Muscle of leg (tissue), 11 donors: ENCODE results near the gene MAP2K1. TPM values are rescaled to one million over a fixed set of nuclear protein-coding genes. Genes with fewer than 3 reads are reported as not detected.
A peak's percentile ranks its signal among the peaks of the same experiment; 100 is the strongest.
"Not testable (repeated sequence)": the region's sequence is repeated elsewhere in the genome, so short reads cannot be mapped to it uniquely, and the experiment has no call there.

Experiments used
- DNase-seq: peaks from one replicate; pipeline ENCODE4 v3.0.0; 2013
- H3K27ac ChIP-seq: one replicate; pipeline ENCODE4 v1.5.1; 2013; ENCODE audit warnings: mild to moderate bottlenecking, low read length, control low read depth
- H3K27me3 ChIP-seq: one replicate; pipeline ENCODE4 v1.6.1; 2013; ENCODE audit warnings: low read length; ENCODE audit not compliant: control insufficient read depth, insufficient read depth
- H3K36me3 ChIP-seq: one replicate; pipeline ENCODE4 v1.6.1; 2013; ENCODE audit warnings: low read length; ENCODE audit not compliant: control insufficient read depth, insufficient read depth
- H3K4me1 ChIP-seq: one replicate; pipeline ENCODE4 v1.6.1; 2013; ENCODE audit warnings: low read length; ENCODE audit not compliant: control insufficient read depth, insufficient read depth
- H3K4me3 ChIP-seq: one replicate; pipeline ENCODE4 v1.5.1; 2013; ENCODE audit warnings: low read length, control low read depth
- H3K9me3 ChIP-seq: replicated peaks from 2 replicates; pipeline ENCODE4 v1.6.1; 2013; ENCODE audit warnings: low read depth, low read length; ENCODE audit not compliant: control insufficient read depth
- WGBS: methylation state at CpG from one replicate; pipeline ENCODE4 v1.1.5; 2013; ENCODE audit warnings: missing lambda C conversion rate; ENCODE audit not compliant: insufficient coverage; 5-methylcytosine and 5-hydroxymethylcytosine counted together
- polyA plus RNA-seq, 8 donors: library from polyadenylated mRNA; unstranded; fragments of 120-200 nt; gene quantifications; one replicate each; pipeline versions ENCODE4 v1.2.1 to v1.2.3, GENCODE V29; 2013; ENCODE audit warnings: inconsistent platforms in 1 of 8, low replicate concordance in 1 of 8; ENCODE audit not compliant: insufficient read length in 8 of 8, insufficient read depth in 1 of 8
- total RNA-seq: library from RNA; stranded (reverse); fragments of 120-200 nt; gene quantifications from one replicate; pipeline ENCODE4 v1.2.4, GENCODE V29; 2013

Gene MAP2K1
- total and polyA plus RNA-seq, 9 donors: 50.4 to 138 (median 118) TPM

- not testable (repeated sequence) for H3K36me3 ChIP-seq, H3K9me3 ChIP-seq, H3K4me1 ChIP-seq, H3K27ac ChIP-seq, H3K27me3 ChIP-seq, DNase-seq, H3K4me3 ChIP-seq
- WGBS: 60% methylated on average over 1 of the region's 11 CpGs
These were observed 80.7 kb downstream of the MAP2K1 start for GRCh38 chr15:66467162-66468040.

GRCh38 chr15:66470825-66471224, 84.1 kb downstream of the MAP2K1 start:
- not testable (repeated sequence) for H3K9me3 ChIP-seq, DNase-seq, H3K4me3 ChIP-seq, H3K27me3 ChIP-seq, H3K36me3 ChIP-seq, H3K27ac ChIP-seq
- WGBS: 29% methylated on average over 2 of the region's 4 CpGs
- H3K4me1 ChIP-seq: peaks cover 15% of the 10 kb centered on the region

- peak overlapping the region; percentile 23 for H3K27ac ChIP-seq
- no peaks in the 10 kb centered on the region for H3K27me3 ChIP-seq
- H3K9me3 ChIP-seq: no peaks in the 10 kb centered on the region
- peaks cover 15% of the 10 kb centered on the region for H3K4me1 ChIP-seq
- WGBS: 51% methylated on average over 2 of the region's 8 CpGs
- no peak overlapping the region for H3K4me3 ChIP-seq
- peaks cover 10% of the 10 kb centered on the region for H3K36me3 ChIP-seq
- DNase-seq: peak; percentile 30
These were observed 85.7 kb downstream of the MAP2K1 start for GRCh38 chr15:66472176-66472999.

GRCh38 chr15:66474135-66474534, 87.4 kb downstream of the MAP2K1 start:
- 0% methylated on average over 1 of the region's 2 CpGs for WGBS
- H3K27ac ChIP-seq: no peak overlapping the region

GRCh38 chr15:66474963-66475362, 88.3 kb downstream of the MAP2K1 start:
- Histone ChIP-seq H3K9me3 (no peaks in the 10 kb centered on the region), H3K27me3 (no peaks in the 10 kb centered on the region), H3K4me3 (no peak overlapping the region), H3K4me1 (peaks cover 15% of the 10 kb centered on the region), H3K27ac (no peak overlapping the region), H3K36me3 (peaks cover 10% of the 10 kb centered on the region)
- DNase-seq: no peak
- WGBS: no CpG with 5 or more reads among the region's 3 CpGs

More at GRCh38 chr15:66474135-66474534, 87.4 kb downstream of the MAP2K1 start:
- no peak overlapping the region for H3K4me3 ChIP-seq
- no peak for DNase-seq
- no peaks in the 10 kb centered on the region for H3K9me3 ChIP-seq
- peaks cover 10% of the 10 kb centered on the region for H3K36me3 ChIP-seq
- peaks cover 15% of the 10 kb centered on the region for H3K4me1 ChIP-seq
- H3K27me3 ChIP-seq: no peaks in the 10 kb centered on the region

GRCh38 chr15:66476535-66476934, 89.8 kb downstream of the MAP2K1 start:
- Histone ChIP-seq H3K4me3 (no peak overlapping the region), H3K27ac (no peak overlapping the region), H3K4me1 (peaks cover 15% of the 10 kb centered on the region), H3K9me3 (no peaks in the 10 kb centered on the region), H3K27me3 (no peaks in the 10 kb centered on the region), H3K36me3 (peaks cover 17% of the 10 kb centered on the region)
- DNase-seq: no peak
- 84% methylated on average over 4 of the region's 4 CpGs for WGBS

- peaks cover 15% of the 10 kb centered on the region for H3K4me1 ChIP-seq
- no peak overlapping the region for H3K27ac ChIP-seq
- no peaks in the 10 kb centered on the region for H3K27me3 ChIP-seq
- H3K4me3 ChIP-seq: no peak overlapping the region
- WGBS: 100% methylated on average over 1 of the region's 2 CpGs
- no peak for DNase-seq
- H3K36me3 ChIP-seq: peaks cover 21% of the 10 kb centered on the region
- H3K9me3 ChIP-seq: no peaks in the 10 kb centered on the region
These were observed 90.3 kb downstream of the MAP2K1 start for GRCh38 chr15:66477011-66477410.

GRCh38 chr15:66480267-66480666, 93.6 kb downstream of the MAP2K1 start:
- Histone ChIP-seq H3K4me3 (no peak overlapping the region), H3K27ac (no peak overlapping the region), H3K27me3 (no peaks in the 10 kb centered on the region), H3K36me3 (peaks cover 37% of the 10 kb centered on the region), H3K4me1 (peaks cover 3% of the 10 kb centered on the region), H3K9me3 (no peaks in the 10 kb centered on the region)
- 100% methylated on average over 1 of the region's 6 CpGs for WGBS
- no peak for DNase-seq

- DNase-seq: no peak
- Histone ChIP-seq H3K4me3 (no peak overlapping the region), H3K27me3 (no peaks in the 10 kb centered on the region), H3K9me3 (no peaks in the 10 kb centered on the region), H3K4me1 (peaks cover 3% of the 10 kb centered on the region), H3K27ac (no peak overlapping the region), H3K36me3 (peaks cover 41% of the 10 kb centered on the region)
- WGBS: 96% methylated on average over 5 of the region's 10 CpGs
These were observed 94.6 kb downstream of the MAP2K1 start for GRCh38 chr15:66481107-66481856.
